ENCODE results near the gene DOCK6. TPM values are rescaled to one million over a fixed set of nuclear protein-coding genes. Genes with fewer than 3 reads are reported as not detected.

DOCK6 gene
- total and polyA plus RNA-seq, 2 of the 13 experiments (the other 11 are each of a cell fraction or from before 2014, with no cell fraction given) = 5.4 to 38.1 TPM

GRCh38 chr19:11197291-11198174, 64.8 kb downstream of the DOCK6 start, which contains the start of gene KANK2 (continued):
- TF ChIP-seq SRSF1 (optimal IDR thresholded peaks at IDR 0.05; ENCODE audit: low read depth, low read length) = no peak
- TF ChIP-seq ZNF232 (CRISPR knock-in tag; IDR thresholded peaks at IDR 0.05; ENCODE audit: borderline replicate concordance) = no peak
- no peak; the same call in 1 of the 2 replicates for TF ChIP-seq KDM5A (IDR thresholded peaks at IDR 0.05; ENCODE audit: borderline replicate concordance, low read length)
- no peak for TF ChIP-seq ZNF609 (CRISPR knock-in tag; IDR thresholded peaks at IDR 0.05; ENCODE audit: borderline replicate concordance)
- no peak for TF ChIP-seq NCOA2 (CRISPR knock-in tag; IDR thresholded peaks at IDR 0.05)
- TF ChIP-seq SMAD1 (CRISPR knock-in tag; IDR thresholded peaks at IDR 0.05; ENCODE audit: borderline replicate concordance, low read depth) = no peak
- no peak for TF ChIP-seq MLLT10 (CRISPR knock-in tag; IDR thresholded peaks at IDR 0.05)
- TF ChIP-seq, protein P1, sequence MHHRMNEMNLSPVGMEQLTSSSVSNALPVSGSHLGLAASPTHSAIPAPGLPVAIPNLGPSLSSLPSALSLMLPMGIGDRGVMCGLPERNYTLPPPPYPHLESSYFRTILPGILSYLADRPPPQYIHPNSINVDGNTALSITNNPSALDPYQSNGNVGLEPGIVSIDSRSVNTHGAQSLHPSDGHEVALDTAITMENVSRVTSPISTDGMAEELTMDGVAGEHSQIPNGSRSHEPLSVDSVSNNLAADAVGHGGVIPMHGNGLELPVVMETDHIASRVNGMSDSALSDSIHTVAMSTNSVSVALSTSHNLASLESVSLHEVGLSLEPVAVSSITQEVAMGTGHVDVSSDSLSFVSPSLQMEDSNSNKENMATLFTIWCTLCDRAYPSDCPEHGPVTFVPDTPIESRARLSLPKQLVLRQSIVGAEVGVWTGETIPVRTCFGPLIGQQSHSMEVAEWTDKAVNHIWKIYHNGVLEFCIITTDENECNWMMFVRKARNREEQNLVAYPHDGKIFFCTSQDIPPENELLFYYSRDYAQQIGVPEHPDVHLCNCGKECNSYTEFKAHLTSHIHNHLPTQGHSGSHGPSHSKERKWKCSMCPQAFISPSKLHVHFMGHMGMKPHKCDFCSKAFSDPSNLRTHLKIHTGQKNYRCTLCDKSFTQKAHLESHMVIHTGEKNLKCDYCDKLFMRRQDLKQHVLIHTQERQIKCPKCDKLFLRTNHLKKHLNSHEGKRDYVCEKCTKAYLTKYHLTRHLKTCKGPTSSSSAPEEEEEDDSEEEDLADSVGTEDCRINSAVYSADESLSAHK (CRISPR knock-in tag; IDR thresholded peaks at IDR 0.05; ENCODE audit: borderline replicate concordance) = no peak
- TF ChIP-seq, protein P2, sequence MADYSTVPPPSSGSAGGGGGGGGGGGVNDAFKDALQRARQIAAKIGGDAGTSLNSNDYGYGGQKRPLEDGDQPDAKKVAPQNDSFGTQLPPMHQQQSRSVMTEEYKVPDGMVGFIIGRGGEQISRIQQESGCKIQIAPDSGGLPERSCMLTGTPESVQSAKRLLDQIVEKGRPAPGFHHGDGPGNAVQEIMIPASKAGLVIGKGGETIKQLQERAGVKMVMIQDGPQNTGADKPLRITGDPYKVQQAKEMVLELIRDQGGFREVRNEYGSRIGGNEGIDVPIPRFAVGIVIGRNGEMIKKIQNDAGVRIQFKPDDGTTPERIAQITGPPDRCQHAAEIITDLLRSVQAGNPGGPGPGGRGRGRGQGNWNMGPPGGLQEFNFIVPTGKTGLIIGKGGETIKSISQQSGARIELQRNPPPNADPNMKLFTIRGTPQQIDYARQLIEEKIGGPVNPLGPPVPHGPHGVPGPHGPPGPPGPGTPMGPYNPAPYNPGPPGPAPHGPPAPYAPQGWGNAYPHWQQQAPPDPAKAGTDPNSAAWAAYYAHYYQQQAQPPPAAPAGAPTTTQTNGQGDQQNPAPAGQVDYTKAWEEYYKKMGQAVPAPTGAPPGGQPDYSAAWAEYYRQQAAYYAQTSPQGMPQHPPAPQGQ (CRISPR knock-in tag; IDR thresholded peaks at IDR 0.05; ENCODE audit: borderline replicate concordance) = no peak
- 0 out of 2 replicates have a peak, but pooled peaks have one; percentile 22 for TF ChIP-seq TAF1 (CRISPR knock-in tag; IDR thresholded peaks at IDR 0.05)
- TF ChIP-seq ZNF691 (CRISPR knock-in tag; IDR thresholded peaks at IDR 0.05; ENCODE audit: borderline replicate concordance, low read depth) = peak; percentile 72; the same call in 1 of the 2 replicates
- TF ChIP-seq HDAC6 (IDR thresholded peaks at IDR 0.05; ENCODE audit: low read depth, low read length) = no peak
- no peak for TF ChIP-seq CREB1 (IDR thresholded peaks at IDR 0.05)
- no peak for TF ChIP-seq CREB1 (CRISPR knock-in tag; IDR thresholded peaks at IDR 0.05)
- TF ChIP-seq MATR3 (CRISPR knock-in tag; IDR thresholded peaks at IDR 0.05) = no peak
- no peak for TF ChIP-seq NR1H2 (CRISPR knock-in tag; IDR thresholded peaks at IDR 0.05; ENCODE audit: borderline replicate concordance, low read depth)
- peak; percentile 58 to 86 for TF ChIP-seq POLR2A (IDR thresholded peaks at IDR 0.05; ENCODE audit: insufficient read depth in 1 of 2, low read depth in 2 of 2, low read length in 2 of 2)
- no peak for TF ChIP-seq ZNF674 (CRISPR knock-in tag; IDR thresholded peaks at IDR 0.05; ENCODE audit: low read depth)

Measured in HepG2 (cell line).